WTC11 (cell line): ENCODE data around the gene TSPAN9.

Experiments
- ATF1 ChIP-seq: sonication (generic); formaldehyde crosslinking; IDR thresholded peaks from 2 replicates; pipeline ENCODE4 v1.8.1; 2023; ENCODE audit warnings: mild to moderate bottlenecking, moderate library complexity, missing genetic modification reagents
- ELF4 ChIP-seq: sonication (generic); formaldehyde crosslinking; IDR thresholded peaks from 2 replicates; pipeline ENCODE4 v1.8.1; 2022; ENCODE audit warnings: low read depth, mild to moderate bottlenecking, moderate library complexity, missing genetic modification reagents
- ESRRA ChIP-seq: sonication (generic); formaldehyde crosslinking; IDR thresholded peaks from 2 replicates; pipeline ENCODE4 v1.8.1; 2022; ENCODE audit warnings: mild to moderate bottlenecking, missing genetic modification reagents, borderline replicate concordance
- ETV6 ChIP-seq: sonication (generic); formaldehyde crosslinking; IDR thresholded peaks from 2 replicates; pipeline ENCODE4 v1.8.1; 2022; ENCODE audit warnings: mild to moderate bottlenecking, missing genetic modification reagents
- FOXJ3 ChIP-seq: sonication (generic); formaldehyde crosslinking; IDR thresholded peaks from 2 replicates; pipeline ENCODE4 v1.9.0; 2021; ENCODE audit warnings: missing genetic modification reagents, mild to moderate bottlenecking, borderline replicate concordance
- FOXP1 ChIP-seq: sonication (generic); formaldehyde crosslinking; IDR thresholded peaks from 2 replicates; pipeline ENCODE4 v1.8.0; 2022; ENCODE audit warnings: missing genetic modification reagents, mild to moderate bottlenecking, moderate library complexity, borderline replicate concordance
- MXD4 ChIP-seq: fragments of 250-450 bp; sonication (Bioruptor Pico); IDR thresholded peaks from 2 replicates; pipeline ENCODE4 v1.8.0; 2021; ENCODE audit warnings: mild to moderate bottlenecking, moderate library complexity, borderline replicate concordance
- SP1 ChIP-seq: sonication (generic); formaldehyde crosslinking; conservative IDR thresholded peaks from 2 replicates; pipeline ENCODE4 v1.8.1; 2022; ENCODE audit warnings: missing genetic modification reagents
- ZNF232 ChIP-seq: sonication (generic); formaldehyde crosslinking; IDR thresholded peaks from 2 replicates; pipeline ENCODE4 v1.8.0; 2022; ENCODE audit warnings: mild to moderate bottlenecking, missing genetic modification reagents
- ZNF423 ChIP-seq: fragments of 250-450 bp; sonication (Bioruptor Pico); IDR thresholded peaks from 2 replicates; pipeline ENCODE4 v2.1.2; 2022; ENCODE audit warnings: mild to moderate bottlenecking, moderate library complexity
- TF ChIP-seq, protein P1 (sequence below): fragments of 200-600 bp; IDR thresholded peaks from 2 replicates; pipeline ENCODE4 v1.8.0; 2022; ENCODE audit warnings: antibody characterized with exemption

DNA sequence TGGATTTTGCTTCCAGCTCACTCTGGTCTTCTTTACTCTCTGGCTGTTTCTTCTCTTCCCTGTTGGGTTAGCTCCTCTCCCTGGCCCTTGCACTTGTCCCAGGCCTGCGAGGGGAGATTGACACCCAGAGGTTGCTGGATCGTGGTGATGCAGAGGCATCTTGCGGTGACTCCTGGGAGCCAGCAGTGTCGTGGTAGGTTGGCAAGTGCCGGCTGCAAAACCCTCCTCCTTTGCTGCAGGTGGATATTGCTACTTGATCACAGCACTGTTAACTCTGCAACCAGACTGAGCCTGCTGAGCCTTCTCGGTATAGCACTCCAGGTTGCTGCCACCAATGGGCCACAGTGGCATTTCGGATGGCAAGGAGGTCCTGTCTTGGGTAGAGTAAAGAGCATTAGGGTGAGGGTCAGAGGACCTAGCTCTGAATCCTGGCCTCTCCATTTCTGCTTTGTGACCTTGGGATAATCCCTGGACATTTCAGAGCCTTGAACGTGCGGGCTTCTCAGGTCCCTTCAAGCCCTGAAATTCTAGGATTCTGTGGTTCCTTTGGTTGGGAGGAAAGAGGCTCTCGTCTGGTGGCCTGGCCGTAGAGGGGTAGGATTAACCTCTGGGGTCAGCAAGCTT, 87.4 kb downstream of the TSPAN9 start:
- TF ChIP-seq, protein P1, sequence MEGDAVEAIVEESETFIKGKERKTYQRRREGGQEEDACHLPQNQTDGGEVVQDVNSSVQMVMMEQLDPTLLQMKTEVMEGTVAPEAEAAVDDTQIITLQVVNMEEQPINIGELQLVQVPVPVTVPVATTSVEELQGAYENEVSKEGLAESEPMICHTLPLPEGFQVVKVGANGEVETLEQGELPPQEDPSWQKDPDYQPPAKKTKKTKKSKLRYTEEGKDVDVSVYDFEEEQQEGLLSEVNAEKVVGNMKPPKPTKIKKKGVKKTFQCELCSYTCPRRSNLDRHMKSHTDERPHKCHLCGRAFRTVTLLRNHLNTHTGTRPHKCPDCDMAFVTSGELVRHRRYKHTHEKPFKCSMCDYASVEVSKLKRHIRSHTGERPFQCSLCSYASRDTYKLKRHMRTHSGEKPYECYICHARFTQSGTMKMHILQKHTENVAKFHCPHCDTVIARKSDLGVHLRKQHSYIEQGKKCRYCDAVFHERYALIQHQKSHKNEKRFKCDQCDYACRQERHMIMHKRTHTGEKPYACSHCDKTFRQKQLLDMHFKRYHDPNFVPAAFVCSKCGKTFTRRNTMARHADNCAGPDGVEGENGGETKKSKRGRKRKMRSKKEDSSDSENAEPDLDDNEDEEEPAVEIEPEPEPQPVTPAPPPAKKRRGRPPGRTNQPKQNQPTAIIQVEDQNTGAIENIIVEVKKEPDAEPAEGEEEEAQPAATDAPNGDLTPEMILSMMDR: no peak
- TF ChIP-seq ETV6 (CRISPR knock-in tag): no peak
- no peak for TF ChIP-seq FOXJ3
- no peak for TF ChIP-seq ELF4 (CRISPR knock-in tag)
- no peak for TF ChIP-seq ESRRA (CRISPR knock-in tag)
- TF ChIP-seq ZNF423 (CRISPR knock-in tag): no peak
- TF ChIP-seq MXD4 (CRISPR knock-in tag): no peak
- no peak for TF ChIP-seq SP1 (CRISPR knock-in tag)
- TF ChIP-seq FOXP1 (CRISPR knock-in tag): no peak
- TF ChIP-seq ATF1 (CRISPR knock-in tag): no peak
- TF ChIP-seq ZNF232: no peak
